ENCODE data around the gene SP5. TPM values are rescaled to one million over a fixed set of nuclear protein-coding genes. Genes with fewer than 3 reads are reported as not detected.

Gene SP5
- total RNA-seq, 1 donor from 2014 or later = 0.11 TPM

- Mint-ChIP-seq H3K27me3 (ENCODE audit: low read depth, unreplicated experiment) (peaks cover 6% of the 10 kb centered on the region), H3K27ac (ENCODE audit: unreplicated experiment) (no peak overlapping the region), H3K36me3 (ENCODE audit: low read depth, unreplicated experiment) (no peaks in the 10 kb centered on the region), H3K4me1 (ENCODE audit: low read depth, unreplicated experiment) (no peaks in the 10 kb centered on the region), H3K4me3 (ENCODE audit: unreplicated experiment) (no peak overlapping the region), H3K9me3 (ENCODE audit: unreplicated experiment) (no peaks in the 10 kb centered on the region)
- Histone ChIP-seq H3K9ac (ENCODE audit: low read length) (no peak overlapping the region), H3K27ac (ENCODE audit: low read depth, low read length) (no peak overlapping the region), H3K27me3 (ENCODE audit: insufficient read depth, low read length) (no peaks in the 10 kb centered on the region), H3K36me3 (ENCODE audit: insufficient read depth, low read length) (no peaks in the 10 kb centered on the region), H3K9me3 (ENCODE audit: insufficient read depth, low read depth, low read length) (no peaks in the 10 kb centered on the region), H4K20me1 (ENCODE audit: insufficient read depth, low read length) (no peaks in the 10 kb centered on the region), H3K4me2 (ENCODE audit: low read length) (no peak overlapping the region), H3K4me1 (ENCODE audit: insufficient read depth, low read length) (no peaks in the 10 kb centered on the region), H3K79me2 (ENCODE audit: insufficient read depth, low read length) (no peaks in the 10 kb centered on the region), H3K4me3 (ENCODE audit: insufficient read depth, low read depth, low read length) (no peak overlapping the region), H2AFZ (ENCODE audit: low read depth, low read length) (no peak overlapping the region)
- FAIRE-seq (no peak), DNase-seq (ENCODE audit: low read depth) (no peak)
- TF ChIP-seq EZH2 (IDR thresholded peaks at IDR 0.05; ENCODE audit: insufficient read depth, low read length) (no peak), CTCF (IDR thresholded peaks at IDR 0.05; ENCODE audit: insufficient read depth, low read depth, low read length) (no peak)
These were observed 34.8 kb upstream of the SP5 start for GRCh38 chr2:170680172-170680941.

- H3K4me3 ChIP-seq (ENCODE audit: insufficient read depth, low read depth, low read length) = no peak overlapping the region
- no peak overlapping the region for H3K4me2 ChIP-seq (ENCODE audit: low read length)
- no peaks in the 10 kb centered on the region for H3K36me3 ChIP-seq (ENCODE audit: insufficient read depth, low read length)
- no peaks in the 10 kb centered on the region for H3K9me3 Mint-ChIP-seq (ENCODE audit: unreplicated experiment)
- no peaks in the 10 kb centered on the region for H4K20me1 ChIP-seq (ENCODE audit: insufficient read depth, low read length)
- DNase-seq (ENCODE audit: low read depth) (no peak), FAIRE-seq (no peak)
- no peaks in the 10 kb centered on the region for H3K4me1 Mint-ChIP-seq (ENCODE audit: low read depth, unreplicated experiment)
- no peak overlapping the region for H3K27ac ChIP-seq (ENCODE audit: low read depth, low read length)
- H3K79me2 ChIP-seq (ENCODE audit: insufficient read depth, low read length) = no peaks in the 10 kb centered on the region
- no peak overlapping the region for H2AFZ ChIP-seq (ENCODE audit: low read depth, low read length)
- peaks cover 6% of the 10 kb centered on the region for H3K27me3 Mint-ChIP-seq (ENCODE audit: low read depth, unreplicated experiment)
- H3K4me1 ChIP-seq (ENCODE audit: insufficient read depth, low read length) = no peaks in the 10 kb centered on the region
- H3K4me3 Mint-ChIP-seq (ENCODE audit: unreplicated experiment) = no peak overlapping the region
- H3K9me3 ChIP-seq (ENCODE audit: insufficient read depth, low read depth, low read length) = no peaks in the 10 kb centered on the region
- no peak for TF ChIP-seq CTCF (IDR thresholded peaks at IDR 0.05; ENCODE audit: insufficient read depth, low read depth, low read length)
- no peaks in the 10 kb centered on the region for H3K27me3 ChIP-seq (ENCODE audit: insufficient read depth, low read length)
- no peaks in the 10 kb centered on the region for H3K36me3 Mint-ChIP-seq (ENCODE audit: low read depth, unreplicated experiment)
- H3K9ac ChIP-seq (ENCODE audit: low read length) = no peak overlapping the region
- H3K27ac Mint-ChIP-seq (ENCODE audit: unreplicated experiment) = no peak overlapping the region
These were observed 33.8 kb upstream of the SP5 start for GRCh38 chr2:170681311-170681710.

DNA sequence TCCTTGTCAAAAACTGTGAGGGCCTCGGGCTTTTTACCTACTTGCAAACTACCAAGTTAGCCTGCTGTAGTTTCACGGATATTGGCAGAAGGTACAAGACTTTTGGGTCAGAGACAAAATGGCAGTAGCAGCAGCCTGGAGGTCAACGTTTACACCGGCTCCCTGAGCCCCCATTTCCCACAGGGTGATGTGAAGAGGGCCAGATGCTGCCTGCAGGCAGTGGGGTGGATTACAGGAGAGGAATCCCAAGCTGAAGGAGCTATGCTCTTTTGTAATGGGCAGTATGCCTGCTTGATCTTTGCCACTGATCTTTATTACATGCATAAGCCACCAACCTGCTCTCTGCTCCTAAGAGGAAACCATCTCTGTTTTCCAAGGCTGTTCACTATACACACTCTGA, 29.5 kb upstream of the SP5 start:
- no peaks in the 10 kb centered on the region for H4K20me1 ChIP-seq (ENCODE audit: insufficient read depth, low read length)
- H3K9me3 ChIP-seq (ENCODE audit: insufficient read depth, low read depth, low read length) = no peaks in the 10 kb centered on the region
- H3K4me3 ChIP-seq (ENCODE audit: insufficient read depth, low read depth, low read length) = no peak overlapping the region
- TF ChIP-seq EZH2 (IDR thresholded peaks at IDR 0.05; ENCODE audit: insufficient read depth, low read length) (no peak), CTCF (IDR thresholded peaks at IDR 0.05; ENCODE audit: insufficient read depth, low read depth, low read length) (no peak)
- no peaks in the 10 kb centered on the region for H3K27me3 ChIP-seq (ENCODE audit: insufficient read depth, low read length)
- Mint-ChIP-seq H3K36me3 (ENCODE audit: low read depth, unreplicated experiment) (no peaks in the 10 kb centered on the region), H3K4me1 (ENCODE audit: low read depth, unreplicated experiment) (no peaks in the 10 kb centered on the region), H3K4me3 (ENCODE audit: unreplicated experiment) (no peak overlapping the region), H3K27me3 (ENCODE audit: low read depth, unreplicated experiment) (peaks cover 10% of the 10 kb centered on the region), H3K9me3 (ENCODE audit: unreplicated experiment) (no peaks in the 10 kb centered on the region), H3K27ac (ENCODE audit: unreplicated experiment) (no peak overlapping the region)
- FAIRE-seq (no peak), DNase-seq (ENCODE audit: low read depth) (no peak)
- H3K4me1 ChIP-seq (ENCODE audit: insufficient read depth, low read length) = no peaks in the 10 kb centered on the region
- H3K27ac ChIP-seq (ENCODE audit: low read depth, low read length) = no peak overlapping the region
- H3K4me2 ChIP-seq (ENCODE audit: low read length) = no peak overlapping the region
- H3K79me2 ChIP-seq (ENCODE audit: insufficient read depth, low read length) = no peaks in the 10 kb centered on the region
- H3K9ac ChIP-seq (ENCODE audit: low read length) = no peak overlapping the region
- H2AFZ ChIP-seq (ENCODE audit: low read depth, low read length) = no peak overlapping the region
- H3K36me3 ChIP-seq (ENCODE audit: insufficient read depth, low read length) = no peaks in the 10 kb centered on the region
